MCF 10A (cell line): ENCODE data around the gene SPAG8. TPM values are rescaled to one million over a fixed set of nuclear protein-coding genes. Genes with fewer than 3 reads are reported as not detected.

Experiments
- BruUV-seq: library from RNA; stranded (reverse); fragments of 400-500 nt; replicated peaks from 2 replicates; lab custom pipeline; 2021; lab: Mats Ljungman, UMichigan
- CTCF ChIA-PET: fragments of 300-600 bp; sonication (Branson Sonifier 250); formaldehyde crosslinking; extraction: SDS; loops from one replicate; lab custom pipeline; 2021; ENCODE audit warnings: antibody characterized with exemption, inconsistent platforms; lab: Yijun Ruan, JAX
- POLR2A ChIA-PET: fragments of 300-600, 350-650 bp; sonication (Branson Sonifier 250); formaldehyde crosslinking; extraction: SDS; loops from one replicate; lab custom pipeline; 2020; ENCODE audit warnings: antibody characterized with exemption, inconsistent platforms; lab: Yijun Ruan, JAX
- DNase-seq: peaks from one replicate; pipeline ENCODE4 v3.0.0-alpha.2; 2018; ENCODE audit not compliant: unreplicated experiment
- H3K27ac Mint-ChIP-seq: one replicate; pipeline ENCODE4 v1.8.0; 2022; ENCODE audit warnings: mild to moderate bottlenecking, low read depth, mixed read lengths; ENCODE audit not compliant: unreplicated experiment
- H3K27me3 Mint-ChIP-seq: one replicate; pipeline ENCODE4 v1.8.0; 2022; ENCODE audit warnings: mixed read lengths; ENCODE audit not compliant: insufficient read depth, unreplicated experiment
- H3K36me3 Mint-ChIP-seq: one replicate; pipeline ENCODE4 v1.8.0; 2022; ENCODE audit warnings: mild to moderate bottlenecking, moderate library complexity, mixed read lengths; ENCODE audit not compliant: insufficient read depth, unreplicated experiment
- H3K4me1 Mint-ChIP-seq: one replicate; pipeline ENCODE4 v1.8.0; 2022; ENCODE audit warnings: mixed read lengths; ENCODE audit not compliant: insufficient read depth, unreplicated experiment
- H3K4me3 Mint-ChIP-seq: one replicate; pipeline ENCODE4 v1.8.0; 2022; ENCODE audit warnings: mild to moderate bottlenecking, moderate library complexity, mixed read lengths; ENCODE audit not compliant: unreplicated experiment
- H3K9me3 Mint-ChIP-seq: one replicate; pipeline ENCODE4 v1.8.0; 2022; ENCODE audit warnings: mixed read lengths; ENCODE audit not compliant: unreplicated experiment
- intact Hi-C: fragments of 100-400 bp; cut with micrococcal nuclease; formaldehyde crosslinking; loops from 2 replicates; pipeline ENCODE4 v1.14.1; 2022
- total RNA-seq: library from RNA; stranded (reverse); gene quantifications from 2 replicates; pipeline ENCODE4 v1.2.3, GENCODE V29; 2022
- TF ChIP-seq, protein P1 (sequence below): fragments of 200-600 bp; IDR thresholded peaks from one replicate; pipeline ENCODE4 v1.8.0; 2022; ENCODE audit warnings: antibody characterized with exemption, mild to moderate bottlenecking; ENCODE audit not compliant: unreplicated experiment

Gene SPAG8
- total RNA-seq, 1 experiment from 2014 or later = 1.1 TPM

DNA sequence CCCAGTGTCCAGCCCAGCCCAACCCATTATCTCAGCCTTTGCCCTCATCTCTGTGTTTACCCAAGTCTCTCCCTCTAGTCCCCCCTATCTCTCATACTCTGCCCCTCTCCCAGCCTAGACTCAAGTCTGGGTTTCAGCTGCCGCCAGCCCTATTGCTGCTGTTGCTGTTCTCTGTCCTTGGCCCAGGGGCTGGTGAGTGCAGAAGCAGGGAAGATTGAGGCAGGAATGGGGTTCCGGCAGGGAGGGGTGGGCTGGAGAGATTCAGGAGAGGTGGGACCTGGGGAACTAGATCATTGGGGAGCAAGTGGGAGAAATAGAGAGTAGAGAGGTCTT is 17.7 kb upstream of the SPAG8 start:
- POLR2A ChIA-PET = interaction anchor here (0.5 kb wide), 1 partner anchor 18 kb away, joined by 3 read pairs; the partner anchor contains the start of gene SPAG8
- peaks cover 45% of the 10 kb centered on the region for H3K4me1 Mint-ChIP-seq
- CTCF ChIA-PET = no interaction called here
- TF ChIP-seq, protein P1, sequence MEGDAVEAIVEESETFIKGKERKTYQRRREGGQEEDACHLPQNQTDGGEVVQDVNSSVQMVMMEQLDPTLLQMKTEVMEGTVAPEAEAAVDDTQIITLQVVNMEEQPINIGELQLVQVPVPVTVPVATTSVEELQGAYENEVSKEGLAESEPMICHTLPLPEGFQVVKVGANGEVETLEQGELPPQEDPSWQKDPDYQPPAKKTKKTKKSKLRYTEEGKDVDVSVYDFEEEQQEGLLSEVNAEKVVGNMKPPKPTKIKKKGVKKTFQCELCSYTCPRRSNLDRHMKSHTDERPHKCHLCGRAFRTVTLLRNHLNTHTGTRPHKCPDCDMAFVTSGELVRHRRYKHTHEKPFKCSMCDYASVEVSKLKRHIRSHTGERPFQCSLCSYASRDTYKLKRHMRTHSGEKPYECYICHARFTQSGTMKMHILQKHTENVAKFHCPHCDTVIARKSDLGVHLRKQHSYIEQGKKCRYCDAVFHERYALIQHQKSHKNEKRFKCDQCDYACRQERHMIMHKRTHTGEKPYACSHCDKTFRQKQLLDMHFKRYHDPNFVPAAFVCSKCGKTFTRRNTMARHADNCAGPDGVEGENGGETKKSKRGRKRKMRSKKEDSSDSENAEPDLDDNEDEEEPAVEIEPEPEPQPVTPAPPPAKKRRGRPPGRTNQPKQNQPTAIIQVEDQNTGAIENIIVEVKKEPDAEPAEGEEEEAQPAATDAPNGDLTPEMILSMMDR = no peak
- peak overlapping the region; percentile 81 for H3K4me3 Mint-ChIP-seq
- DNase-seq = no peak
- H3K36me3 Mint-ChIP-seq = no peaks in the 10 kb centered on the region
- peak overlapping the region; percentile 71 for H3K27ac Mint-ChIP-seq
- no peaks in the 10 kb centered on the region for H3K27me3 Mint-ChIP-seq
- intact Hi-C loops = no loop called here
- no peaks in the 10 kb centered on the region for H3K9me3 Mint-ChIP-seq
- BruUV-seq = no TSS peak

DNA sequence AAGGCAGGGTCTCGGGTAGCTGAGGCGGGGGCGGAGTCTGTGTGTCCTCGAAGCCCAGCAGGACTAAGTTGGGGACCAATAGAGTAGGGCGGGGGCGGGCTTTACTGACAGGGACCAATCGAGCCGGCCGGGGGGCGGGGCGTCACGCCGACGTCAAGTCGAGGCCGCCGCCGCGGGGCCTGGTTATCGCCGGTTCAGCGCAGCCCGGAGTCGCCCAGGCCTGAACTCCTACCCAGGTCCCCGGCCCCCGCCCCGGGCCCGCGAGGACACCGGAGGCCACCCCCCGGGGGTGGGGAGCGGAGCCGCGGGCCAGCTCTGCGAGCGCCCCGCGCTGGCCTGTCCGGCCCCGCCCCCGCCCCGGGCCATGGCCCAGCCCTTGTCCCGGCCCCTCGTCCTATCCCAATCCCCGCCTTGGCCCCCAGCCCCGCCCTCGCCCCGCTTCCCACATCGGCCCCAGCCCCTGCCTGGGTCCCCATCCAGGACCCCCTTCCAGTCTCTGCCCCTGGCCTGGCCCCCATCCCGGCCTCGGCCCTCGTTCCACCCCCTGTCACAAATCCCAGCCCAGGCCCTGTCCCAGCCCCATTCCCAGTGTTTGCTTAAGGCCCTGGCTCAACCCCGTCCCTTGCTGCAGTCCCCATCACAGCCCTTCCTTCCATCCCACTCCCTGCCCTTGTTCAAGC is 17.2 kb upstream of the SPAG8 start, which contains the start of gene TMEM8B:
TMEM8B (plus strand) TSS at position 145 of the 680 bp plus-strand sequence; CDS start at position 365, 220 bp downstream.
- peaks cover 41% of the 10 kb centered on the region for H3K4me1 Mint-ChIP-seq
- no peaks in the 10 kb centered on the region for H3K27me3 Mint-ChIP-seq
- H3K9me3 Mint-ChIP-seq = no peaks in the 10 kb centered on the region
- DNase-seq = peak; percentile 91
- CTCF ChIA-PET = no interaction called here
- peak within 1 kb of the TSS; percentile 71 for H3K27ac Mint-ChIP-seq
- H3K36me3 Mint-ChIP-seq = no peaks in the 10 kb centered on the region
- BruUV-seq = no TSS peak
- POLR2A ChIA-PET = interaction anchor here (0.9 to 1.2 kb wide), 6 partner anchors 13 to 53 kb away, joined by 3 to 6 read pairs (median 3); partner anchors contain the start of gene HINT2
- TF ChIP-seq, protein P1 = no peak
- intact Hi-C loops = no loop called here
- peak within 1 kb of the TSS; percentile 81 for H3K4me3 Mint-ChIP-seq

DNA sequence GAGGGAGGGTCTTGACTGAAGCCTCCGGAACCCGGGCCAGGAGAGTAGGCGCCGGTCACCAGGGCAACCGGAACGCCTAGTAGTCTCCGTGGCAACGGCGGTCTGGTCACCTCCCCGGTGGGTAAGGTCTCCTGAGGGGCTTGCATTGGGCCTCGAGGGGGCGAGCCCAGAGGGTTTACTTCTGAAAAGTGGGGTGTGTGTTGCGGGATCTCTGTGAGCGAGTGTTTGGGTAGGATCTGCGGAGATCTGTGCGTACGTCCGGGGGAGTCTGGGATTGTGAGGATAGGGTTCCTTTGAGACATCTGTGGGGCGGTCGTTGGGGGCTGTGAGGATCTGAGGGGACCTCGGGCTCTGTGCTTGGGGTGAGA is 16.6 kb upstream of the SPAG8 start, which contains the start of gene FAM221B:
FAM221B (minus strand) TSS at position 17 of the 368 bp plus-strand sequence. CDS start 2,571 bp downstream, outside the sequence.
- Mint-ChIP-seq H3K27ac (peak within 1 kb of the TSS; percentile 71), H3K36me3 (no peaks in the 10 kb centered on the region), H3K4me1 (peaks cover 40% of the 10 kb centered on the region), H3K27me3 (no peaks in the 10 kb centered on the region), H3K4me3 (peak within 1 kb of the TSS; percentile 81), H3K9me3 (no peaks in the 10 kb centered on the region)
- DNase-seq = no peak
- no TSS peak for BruUV-seq
- ChIA-PET CTCF (interaction anchor here (0.9 kb wide), 1 partner anchor 36 kb away, joined by 5 read pairs; no protein-coding TSS in a partner anchor), POLR2A (interaction anchor here (0.9 to 1.2 kb wide), 6 partner anchors 12 to 54 kb away, joined by 3 to 6 read pairs (median 3); partner anchors contain the start of gene HINT2)
- TF ChIP-seq, protein P1 = no peak
- intact Hi-C loops = no loop called here

DNA sequence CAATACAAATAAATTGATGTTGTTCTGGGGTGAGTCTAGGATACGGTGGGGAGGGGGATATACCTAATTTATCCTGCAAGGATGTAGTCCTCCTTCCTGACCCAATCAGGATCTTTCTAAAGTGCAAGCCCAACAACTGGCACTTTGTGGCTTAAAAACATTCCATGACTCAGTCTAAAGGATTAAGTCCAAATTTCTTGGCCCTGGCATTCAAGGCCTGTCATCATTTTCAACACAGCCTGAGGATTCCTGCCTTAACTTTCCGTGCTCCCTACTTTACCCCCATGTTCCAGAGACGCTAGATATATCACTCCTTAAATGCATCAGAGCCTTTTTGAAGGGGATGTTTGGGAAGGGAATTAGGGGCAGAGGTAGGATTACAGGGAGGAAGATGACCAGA is 15.4 kb upstream of the SPAG8 start:
- TF ChIP-seq, protein P1 = no peak
- H3K4me3 Mint-ChIP-seq = peak overlapping the region; percentile 81
- no TSS peak for BruUV-seq
- no peaks in the 10 kb centered on the region for H3K27me3 Mint-ChIP-seq
- CTCF ChIA-PET = interaction anchor here (1.0 to 3.5 kb wide), 6 partner anchors 11 to 88 kb away, joined by 3 to 15 read pairs (median 6); partner anchors contain the start of gene SPAAR
- peak; percentile 31 for DNase-seq
- H3K27ac Mint-ChIP-seq = peak overlapping the region; percentile 52
- no peaks in the 10 kb centered on the region for H3K36me3 Mint-ChIP-seq
- H3K9me3 Mint-ChIP-seq = no peaks in the 10 kb centered on the region
- peaks cover 40% of the 10 kb centered on the region for H3K4me1 Mint-ChIP-seq
- intact Hi-C loops = no loop called here
- POLR2A ChIA-PET = interaction anchor here (0.5 to 2.1 kb wide), 2 partner anchors 80 to 86 kb away, joined by 3 to 11 read pairs; no protein-coding TSS in a partner anchor
